Pancreas (tissue), 10 donors: Measurements from ENCODE around the gene HOOK2. TPM values are rescaled to one million over a fixed set of nuclear protein-coding genes. Genes with fewer than 3 reads are reported as not detected.

ENCODE experiments used
- ATAC-seq, 4 donors: fragments of 200-7000 bp; cut with Tn5 transposase; one replicate each; pipeline versions ENCODE4 v1.8.0 to v1.9.1; 2020; ENCODE audit warnings: mild to moderate bottlenecking in 4 of 4, moderate library complexity in 4 of 4
- DNase-seq, 6 donors: peaks; one replicate each; pipeline ENCODE4 v3.0.0-alpha.2; 2020
- FAIRE-seq: peaks from 2 replicates; lab custom pipeline; 2012; peaks lifted over from hg19 to GRCh38; lab: Jason Lieb, UNC
- H3K27ac ChIP-seq, 4 donors: fragments of 200-600 bp; sonication (generic); 1 replicate in 3 of 4; 2 replicates in 1 of 4; pipeline versions ENCODE4 v1.5.0 to v1.8.0; 2020
- H3K27me3 ChIP-seq, 4 donors: fragments of 200-600 bp; one replicate each; pipeline ENCODE4 v1.8.0; 2021
- H3K36me3 ChIP-seq, 3 donors: fragments of 200-600 bp; sonication (generic) in 1 of 3; one replicate each; pipeline versions ENCODE4 v1.5.0 to v1.8.0; 2020 to 2021
- H3K4me1 ChIP-seq, 3 donors: fragments of 200-600 bp; one replicate each; pipeline ENCODE4 v1.8.0; 2021
- H3K4me3 ChIP-seq, 4 donors: fragments of 200-600 bp; sonication (generic) in 2 of 4; one replicate each; pipeline versions ENCODE4 v1.5.0 to v1.8.0; 2020 to 2021
- H3K9me3 ChIP-seq, 4 donors: fragments of 200-600 bp; one replicate each; pipeline ENCODE4 v1.8.0; 2021
- WGBS, 2 donors: extraction: QIAGEN DNeasy Blood & Tissue Kit; methylation state at CpG; one replicate each; pipeline ENCODE4 v1.1.7; 2013; 5-methylcytosine and 5-hydroxymethylcytosine counted together
- intact Hi-C, 3 donors: fragments of 100-400 bp; cut with DNase I; formaldehyde crosslinking; loops; one replicate each; pipeline versions ENCODE4 v1.11.1 to v1.14.2; 2022
- polyA plus RNA-seq, 2 donors: library from polyadenylated mRNA; stranded (reverse); fragments of 200-250 nt; gene quantifications; one replicate each; pipeline ENCODE4 v1.2.3, GENCODE V29; 2013
- total RNA-seq, 6 donors: library from RNA; stranded (reverse); fragmentation: NEBNext Ultra II Directional in 4 of 6; extraction: Animal tissue kit (Norgen Biotek cat#: 25700) in 4 of 6; gene quantifications; one replicate each; pipeline versions ENCODE4 v1.2.1 to v1.2.4, GENCODE V29; 2021 to 2023
- TF ChIP-seq, protein P1 (sequence below), 4 donors: fragments of 200-600 bp; sonication (generic) in 3 of 4; IDR thresholded peaks; one replicate each; pipeline versions ENCODE4 v1.5.0 to v1.8.0; 2021; ENCODE audit warnings: antibody characterized with exemption in 4 of 4
- donor health status: healthy with polysubstance abuse.
- donor health status: DM: no; HTN: no; CAD: no; lungs with moderate emphysema.
- donor health status: DM: no; HTN: no; CAD: no.
- donor health status: control.
- donor health status: control.
- donor health status: Bipolar disorder and iron deficiency.
- donor health status: DM: yes; HTN: yes; CAD: no.
- donor health status: DM: no; HTN: no; CAD: no.
- donor health status: DM: no; HTN: no; CAD: no.
- donor health status: DM: yes; HTN: yes; CAD: no.

Gene HOOK2
- total and polyA plus RNA-seq, 8 donors, result 37.7 to 300 (median 53.0) TPM

DNA sequence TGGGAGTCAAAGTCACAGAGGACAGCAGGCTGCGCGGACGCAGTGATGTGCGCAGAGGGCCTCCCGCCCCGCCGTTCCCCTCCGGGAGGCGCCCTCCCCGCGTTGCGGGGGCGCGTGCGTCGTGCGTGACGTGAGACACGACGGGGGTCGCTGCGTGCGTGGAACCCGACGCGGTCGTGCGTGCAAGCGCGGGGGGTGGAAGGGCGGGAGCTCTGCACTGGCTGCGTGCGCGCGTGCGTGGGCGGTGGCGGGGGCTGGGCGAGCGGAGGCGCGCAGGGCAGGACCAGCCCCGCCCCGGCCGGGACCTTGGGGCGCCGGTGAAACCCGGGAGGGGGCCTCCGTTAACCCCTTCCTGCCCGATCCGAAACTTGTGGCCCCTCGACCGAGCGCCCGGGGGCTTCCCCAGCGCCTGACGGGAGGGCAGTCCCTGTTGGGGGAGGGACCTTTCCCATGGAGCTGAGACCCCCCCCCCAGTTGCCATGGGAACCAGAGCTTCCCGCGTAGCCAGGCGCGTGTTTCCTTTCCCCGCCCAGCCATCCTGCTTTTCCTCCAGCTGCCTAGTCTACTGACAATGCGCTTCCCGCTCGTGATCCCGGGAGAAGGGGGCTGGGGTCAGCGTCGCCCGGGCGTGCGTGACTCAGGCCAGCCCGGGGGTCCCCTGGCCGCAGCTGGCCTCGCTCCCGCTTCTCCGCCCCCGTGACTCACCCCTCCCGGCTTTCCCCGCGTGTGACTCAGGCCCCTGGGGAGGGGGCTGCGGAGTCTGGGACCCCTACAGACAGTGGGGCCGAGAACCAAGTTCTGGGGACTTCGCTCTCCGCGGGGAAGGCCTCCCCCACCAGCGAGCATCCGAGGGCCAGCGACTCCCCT, 7.3 kb upstream of the HOOK2 start:
- Histone ChIP-seq H3K27ac (peak overlapping the region; percentile 68 to 99 (median 84)), H3K9me3 (no peaks in the 10 kb centered on the region), H3K27me3 (no peaks in the 10 kb centered on the region), H3K4me3 (peak overlapping the region; percentile 11 to 55 (median 40)), H3K4me1 (peaks cover 5 to 50% (median 21%) of the 10 kb centered on the region in 3 donors), H3K36me3 (no peaks in the 10 kb centered on the region)
- TF ChIP-seq, protein P1, sequence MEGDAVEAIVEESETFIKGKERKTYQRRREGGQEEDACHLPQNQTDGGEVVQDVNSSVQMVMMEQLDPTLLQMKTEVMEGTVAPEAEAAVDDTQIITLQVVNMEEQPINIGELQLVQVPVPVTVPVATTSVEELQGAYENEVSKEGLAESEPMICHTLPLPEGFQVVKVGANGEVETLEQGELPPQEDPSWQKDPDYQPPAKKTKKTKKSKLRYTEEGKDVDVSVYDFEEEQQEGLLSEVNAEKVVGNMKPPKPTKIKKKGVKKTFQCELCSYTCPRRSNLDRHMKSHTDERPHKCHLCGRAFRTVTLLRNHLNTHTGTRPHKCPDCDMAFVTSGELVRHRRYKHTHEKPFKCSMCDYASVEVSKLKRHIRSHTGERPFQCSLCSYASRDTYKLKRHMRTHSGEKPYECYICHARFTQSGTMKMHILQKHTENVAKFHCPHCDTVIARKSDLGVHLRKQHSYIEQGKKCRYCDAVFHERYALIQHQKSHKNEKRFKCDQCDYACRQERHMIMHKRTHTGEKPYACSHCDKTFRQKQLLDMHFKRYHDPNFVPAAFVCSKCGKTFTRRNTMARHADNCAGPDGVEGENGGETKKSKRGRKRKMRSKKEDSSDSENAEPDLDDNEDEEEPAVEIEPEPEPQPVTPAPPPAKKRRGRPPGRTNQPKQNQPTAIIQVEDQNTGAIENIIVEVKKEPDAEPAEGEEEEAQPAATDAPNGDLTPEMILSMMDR (IDR thresholded peaks at IDR 0.05), result no peak
- ATAC-seq (peak; percentile 43 to 65 (median 46)), DNase-seq (peak; percentile 76 to 87 (median 83)), FAIRE-seq (no peak)
- WGBS, 2 donors, result 2% methylated on average over 55 to 88 of the region's 88 CpGs
- intact Hi-C loops, result no loop called here

DNA sequence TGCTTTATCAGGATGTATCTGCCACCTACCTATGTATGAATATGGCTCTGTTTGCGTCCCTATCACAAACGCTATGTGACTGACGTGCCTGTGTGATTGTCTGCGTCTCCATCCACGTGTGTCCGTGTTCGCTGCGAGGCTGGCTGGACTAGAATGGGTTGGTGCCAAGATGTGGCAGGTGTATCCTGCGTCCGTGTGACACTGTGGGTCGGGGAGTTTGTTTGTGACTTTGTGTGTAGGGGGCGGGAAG, 6.7 kb upstream of the HOOK2 start:
- H3K36me3 ChIP-seq, result no peaks in the 10 kb centered on the region
- no peak for DNase-seq
- H3K27me3 ChIP-seq, result no peaks in the 10 kb centered on the region
- 0 to 1% methylated on average over 11 to 12 of the region's 12 CpGs for WGBS, 2 donors
- H3K4me1 ChIP-seq, result peaks cover 10 to 47% (median 21%) of the 10 kb centered on the region in 3 donors
- ATAC-seq, result no peak
- H3K4me3 ChIP-seq, result peak overlapping the region; percentile 11 to 55 (median 40)
- peak overlapping the region; percentile 68 to 99 (median 84) for H3K27ac ChIP-seq
- FAIRE-seq, result no peak
- H3K9me3 ChIP-seq, result no peaks in the 10 kb centered on the region
- TF ChIP-seq, protein P1 (IDR thresholded peaks at IDR 0.05), result no peak
- intact Hi-C loops, result no loop called here

DNA sequence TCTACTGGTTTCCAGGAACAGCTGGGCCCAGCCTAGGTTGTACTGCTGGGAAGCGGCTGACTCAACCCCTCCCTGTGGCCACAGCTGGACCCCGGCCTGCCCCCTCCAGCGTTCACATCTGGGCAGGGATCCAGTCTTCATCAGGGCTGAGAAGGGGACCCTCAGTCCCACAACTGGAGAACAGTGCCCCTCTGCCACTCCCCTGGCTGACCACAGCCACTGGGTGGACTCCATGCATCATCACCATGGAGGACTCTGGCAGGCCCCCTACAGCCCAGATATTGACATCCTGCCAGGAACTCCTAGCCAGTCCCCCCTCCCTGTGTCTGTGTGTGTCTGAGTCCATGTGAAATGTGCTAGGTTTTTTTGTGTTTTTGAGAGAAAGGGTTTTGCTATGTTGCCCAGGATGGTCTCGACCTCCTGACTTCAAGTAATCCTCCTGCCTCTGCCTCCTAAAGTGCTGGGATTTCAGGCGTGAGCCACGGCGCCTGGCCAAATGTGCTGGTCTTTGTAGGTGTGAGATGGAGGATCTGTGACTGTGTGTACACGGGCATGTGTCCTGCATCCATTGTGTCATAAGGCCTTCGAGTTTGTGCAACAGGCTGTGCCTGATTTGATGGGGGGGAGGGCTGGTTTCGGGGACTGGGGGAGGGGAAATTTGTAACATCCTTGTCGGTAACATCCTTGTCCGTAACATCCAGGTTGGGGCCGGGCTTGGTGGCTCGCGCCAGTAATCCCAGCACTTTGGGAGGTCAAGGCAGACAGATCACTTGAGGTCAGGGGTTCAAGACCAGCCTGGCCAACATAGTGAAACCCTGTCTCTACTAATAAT, 4.0 kb upstream of the HOOK2 start:
- TF ChIP-seq, protein P1 (IDR thresholded peaks at IDR 0.05), result no peak
- peak overlapping the region in 2 of 4 donors; percentile 63 to 84 for H3K4me3 ChIP-seq
- peaks cover 5 to 29% (median 21%) of the 10 kb centered on the region in 3 donors for H3K4me1 ChIP-seq
- ATAC-seq (no peak), DNase-seq (peak in 5 of 6 donors; percentile 50 to 65 (median 61)), FAIRE-seq (no peak)
- intact Hi-C loops, result no loop called here
- 76 to 80% methylated on average over 14 to 15 of the region's 15 CpGs for WGBS, 2 donors
- no peaks in the 10 kb centered on the region for H3K9me3 ChIP-seq
- H3K27ac ChIP-seq, result peak overlapping the region; percentile 76 to 97 (median 94)
- H3K36me3 ChIP-seq, result no peaks in the 10 kb centered on the region
- no peaks in the 10 kb centered on the region for H3K27me3 ChIP-seq

DNA sequence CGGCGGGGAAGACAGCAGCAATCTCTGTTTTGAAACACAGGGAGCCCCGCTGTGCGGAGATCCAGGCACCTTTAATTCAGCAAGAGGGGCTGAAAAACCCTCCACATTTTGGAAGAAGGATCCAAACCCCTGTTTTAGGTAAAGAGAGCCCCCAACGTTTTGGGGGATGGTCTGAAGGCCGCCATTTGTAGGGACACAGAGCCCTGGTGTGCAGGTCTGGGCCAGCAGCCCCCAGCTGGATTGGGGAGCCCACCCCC, 3.5 kb upstream of the HOOK2 start:
- Histone ChIP-seq H3K27ac (peak overlapping the region; percentile 76 to 97 (median 94)), H3K27me3 (no peaks in the 10 kb centered on the region), H3K36me3 (no peaks in the 10 kb centered on the region), H3K9me3 (no peaks in the 10 kb centered on the region), H3K4me3 (peak overlapping the region in 2 of 4 donors; percentile 63 to 84), H3K4me1 (peaks cover 5 to 29% (median 21%) of the 10 kb centered on the region in 3 donors)
- 56 to 59% methylated on average over 6 of the region's 6 CpGs for WGBS, 2 donors
- no peak for ATAC-seq
- no peak for FAIRE-seq
- intact Hi-C loops, result no loop called here
- DNase-seq, result no peak
- TF ChIP-seq, protein P1 (IDR thresholded peaks at IDR 0.05), result no peak
